Pons (tissue), 1 donor: Measurements from ENCODE around the gene RHBDF1.
A peak's percentile ranks its signal among the peaks of the same experiment; 100 is the strongest.

ENCODE experiments used
- DNase-seq: peaks from one replicate; pipeline ENCODE4 v3.0.0-alpha.2; 2016; ENCODE audit warnings: low spot score

RHBDF1 gene

DNA sequence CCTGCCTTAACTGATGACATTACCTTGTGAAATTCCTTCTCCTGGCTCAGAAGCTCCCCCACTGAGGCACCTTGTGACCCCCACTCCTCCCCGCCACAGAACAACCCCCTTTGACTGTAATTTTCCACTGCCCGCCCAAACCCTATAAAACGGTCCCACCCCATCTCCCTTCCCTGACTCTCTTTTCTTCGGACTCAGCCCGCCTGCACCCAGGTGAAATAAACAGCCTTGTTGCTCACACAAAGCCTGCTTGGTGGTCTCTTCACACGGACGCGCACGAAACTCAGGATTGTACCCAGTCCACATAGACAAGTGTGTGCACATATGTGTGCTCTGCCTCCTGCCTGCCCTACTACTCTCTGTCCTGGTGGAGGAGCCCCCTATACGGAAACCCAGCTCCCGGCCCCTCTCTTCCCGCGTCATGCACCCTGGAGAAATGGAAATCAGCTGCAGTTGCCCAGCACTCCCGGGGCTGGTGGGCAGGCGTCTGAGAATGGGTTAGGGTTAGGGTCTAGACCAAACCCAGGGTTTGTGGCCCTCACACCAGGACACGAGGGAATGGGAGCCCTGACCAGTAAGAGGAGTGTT is 2.4 kb upstream of the RHBDF1 start:
- no peak for DNase-seq

DNA sequence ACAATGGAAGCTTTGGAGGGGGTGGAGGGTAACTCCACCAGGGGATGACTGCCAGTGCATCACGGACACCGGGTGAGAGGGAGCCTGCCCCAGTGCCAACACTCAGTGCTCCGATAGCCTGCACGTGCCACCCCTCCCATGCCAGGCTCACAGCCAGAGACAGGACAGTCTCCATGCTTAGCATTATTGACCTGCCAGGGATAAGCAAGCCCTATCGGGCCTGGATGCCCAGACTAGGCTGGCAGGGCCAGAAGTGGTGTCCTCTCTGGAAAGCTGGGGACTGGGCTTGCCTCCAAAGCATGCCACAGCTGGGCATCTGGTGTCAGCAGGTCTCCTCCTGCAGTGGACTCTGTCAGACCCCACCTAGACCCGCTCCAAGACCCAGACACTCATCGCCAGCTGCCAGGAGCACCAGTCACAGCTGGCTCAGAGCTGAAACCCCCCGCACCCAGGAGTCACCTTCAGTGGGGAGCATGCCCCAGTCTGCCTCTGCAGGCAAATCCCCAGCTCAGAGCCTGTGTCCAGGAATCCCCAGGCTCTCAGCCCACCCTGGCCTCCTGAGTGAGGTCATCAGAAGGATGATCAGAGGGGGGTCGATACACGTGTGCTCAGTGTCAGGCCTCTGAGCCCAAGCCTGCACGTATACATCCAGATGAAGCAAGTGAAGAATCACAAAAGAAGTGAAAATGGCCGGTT is 1.8 kb upstream of the RHBDF1 start:
- DNase-seq = peak; percentile 47

DNA sequence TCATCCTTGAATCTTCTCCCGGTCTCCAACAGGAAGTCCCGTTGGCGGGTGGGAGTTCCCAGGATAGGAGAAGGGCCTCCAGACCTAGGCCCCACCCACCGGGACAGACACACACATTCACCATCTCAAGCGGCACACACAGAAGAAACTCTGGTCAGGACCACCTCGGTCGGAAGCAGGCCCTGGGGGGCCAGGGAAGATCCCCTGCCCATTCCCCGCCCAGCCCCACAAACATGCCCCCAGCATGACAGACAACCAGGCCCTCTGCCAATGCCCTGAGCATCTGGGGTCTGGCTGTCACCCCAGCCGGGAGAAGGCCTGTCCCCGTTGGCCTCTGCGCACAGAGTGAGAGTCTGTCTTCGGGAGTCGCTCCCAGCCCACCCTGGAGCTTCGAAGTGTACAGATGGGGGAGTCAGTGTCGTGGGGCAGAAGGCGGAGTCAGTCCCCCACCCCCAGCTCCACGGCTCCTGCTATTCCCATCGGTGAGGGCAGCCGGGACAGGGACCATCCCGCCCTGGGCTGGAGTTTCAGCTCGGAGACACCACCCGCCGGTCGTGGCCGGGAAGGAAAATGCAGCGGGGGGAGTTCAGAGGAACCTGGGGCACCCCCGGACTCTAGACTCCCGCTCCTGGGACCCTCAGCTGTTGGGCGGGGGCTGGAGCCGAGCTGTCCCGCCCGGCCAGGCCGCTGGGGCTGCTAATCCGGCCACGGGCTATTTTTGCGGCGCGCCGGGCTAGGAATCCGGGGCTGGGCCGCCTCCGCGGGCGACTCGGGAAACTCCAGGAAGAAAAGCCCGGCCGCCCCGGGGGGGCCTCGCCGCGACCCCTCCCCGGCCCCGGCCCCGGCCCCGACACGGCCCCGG is 660 bp downstream of the RHBDF1 start:
- DNase-seq = no peak

DNA sequence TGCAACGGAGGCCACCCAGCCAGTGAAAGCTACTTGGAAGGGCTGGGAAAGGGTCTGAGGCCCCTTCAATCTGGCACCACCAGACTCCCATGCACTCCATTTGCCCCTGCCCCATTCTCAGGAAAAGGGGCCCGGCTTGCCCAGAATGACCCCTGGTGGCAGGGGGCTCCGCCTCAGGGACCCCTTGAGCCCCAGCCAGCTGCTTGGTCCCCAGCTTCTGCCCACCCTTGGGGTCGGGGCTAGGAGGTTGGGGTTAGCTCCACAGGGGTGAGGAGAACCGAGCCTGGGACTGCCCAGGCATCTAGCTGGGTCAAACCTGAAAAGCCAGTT is 1.3 kb downstream of the RHBDF1 start:
- no peak for DNase-seq

DNA sequence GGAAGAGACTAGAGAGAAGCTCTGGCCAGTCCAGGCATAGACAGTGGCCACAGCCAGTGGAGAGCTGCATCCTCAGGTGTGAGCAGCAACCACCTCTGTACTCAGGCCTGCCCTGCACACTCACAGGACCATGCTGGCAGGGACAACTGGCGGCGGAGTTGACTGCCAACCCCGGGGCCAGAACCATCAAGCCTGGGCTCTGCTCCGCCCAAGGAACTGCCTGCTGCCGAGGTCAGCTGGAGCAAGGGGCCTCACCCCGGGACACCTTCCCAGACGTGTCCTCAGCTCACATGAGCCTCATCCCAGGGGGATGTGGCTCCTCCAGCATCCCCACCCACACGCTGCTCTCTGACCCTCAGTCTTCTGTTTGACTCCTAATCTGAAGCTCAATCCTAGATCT is 3.2 kb downstream of the RHBDF1 start:
- DNase-seq = no peak

DNA sequence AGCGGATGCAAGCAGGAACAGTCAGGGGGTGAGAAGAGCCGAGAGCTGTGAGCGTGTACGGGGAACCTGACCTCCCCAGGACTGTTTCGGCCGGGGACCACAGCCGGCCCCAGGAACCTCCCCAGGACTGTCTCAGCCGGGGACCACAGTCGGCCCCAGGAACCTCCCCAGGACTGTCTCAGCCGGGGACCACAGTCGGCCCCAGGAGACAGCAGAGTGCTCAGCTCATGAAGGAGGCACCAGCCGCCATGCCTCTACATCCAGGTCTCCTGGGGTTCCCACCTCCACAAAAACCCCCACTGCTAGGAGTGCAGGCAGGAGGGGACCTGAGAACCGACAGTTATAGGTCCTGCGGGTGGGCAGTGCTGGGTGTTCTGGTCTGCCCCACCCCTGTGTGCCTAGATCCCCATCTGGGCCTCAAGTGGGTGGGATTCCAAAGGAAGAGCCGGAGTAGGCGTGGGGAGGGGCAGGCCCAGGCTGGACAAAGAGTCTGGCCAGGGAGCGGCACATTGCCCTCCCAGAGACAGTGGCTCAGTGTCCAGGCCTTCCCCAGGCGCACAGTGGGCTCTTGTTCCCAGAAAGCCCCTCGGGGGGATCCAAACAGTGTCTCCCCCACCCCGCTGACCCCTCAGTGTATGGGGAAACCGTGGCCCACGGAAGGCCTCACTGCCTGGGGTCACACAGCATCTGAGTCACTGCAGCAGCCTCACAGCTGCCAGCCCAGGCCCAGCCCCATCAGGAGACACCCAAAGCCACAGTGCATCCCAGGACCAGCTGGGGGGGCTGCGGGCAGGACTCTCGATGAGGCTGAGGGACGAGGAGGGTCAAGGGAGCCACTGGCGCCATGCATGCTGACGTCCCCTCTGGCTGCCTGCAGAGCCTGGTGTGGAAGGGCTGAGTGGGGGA is 4.3 kb downstream of the RHBDF1 start:
- DNase-seq = peak; percentile 46

DNA sequence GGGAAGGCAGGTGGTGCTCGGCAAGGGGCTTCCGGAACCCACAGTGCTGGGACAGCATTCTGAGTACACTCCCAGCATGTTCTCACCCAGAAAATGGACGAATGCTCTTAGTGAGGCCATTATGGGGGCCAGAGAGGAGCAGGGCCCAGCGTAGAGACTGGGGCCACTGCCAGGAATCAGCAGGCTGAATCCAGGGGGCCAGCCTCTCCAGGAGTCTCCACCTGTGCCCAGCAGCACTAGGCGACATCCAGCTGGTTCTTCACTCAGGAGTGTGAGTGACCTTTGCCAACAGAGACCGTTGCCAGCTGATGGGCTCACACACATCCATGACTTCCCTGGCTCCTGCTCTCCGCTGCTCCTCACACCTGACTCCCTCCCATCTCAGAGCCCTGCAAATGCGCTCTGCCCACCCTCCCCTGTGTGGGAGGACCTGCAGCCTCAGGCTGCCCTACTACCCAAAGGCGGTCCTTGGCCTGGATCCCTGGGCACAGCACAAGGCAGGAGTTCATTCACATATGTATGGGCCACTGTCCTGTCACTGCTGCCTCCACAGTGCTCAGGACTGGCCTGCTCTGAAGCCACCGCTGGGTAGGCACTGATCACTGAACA is 5.1 kb downstream of the RHBDF1 start:
- DNase-seq = peak; percentile 61

DNA sequence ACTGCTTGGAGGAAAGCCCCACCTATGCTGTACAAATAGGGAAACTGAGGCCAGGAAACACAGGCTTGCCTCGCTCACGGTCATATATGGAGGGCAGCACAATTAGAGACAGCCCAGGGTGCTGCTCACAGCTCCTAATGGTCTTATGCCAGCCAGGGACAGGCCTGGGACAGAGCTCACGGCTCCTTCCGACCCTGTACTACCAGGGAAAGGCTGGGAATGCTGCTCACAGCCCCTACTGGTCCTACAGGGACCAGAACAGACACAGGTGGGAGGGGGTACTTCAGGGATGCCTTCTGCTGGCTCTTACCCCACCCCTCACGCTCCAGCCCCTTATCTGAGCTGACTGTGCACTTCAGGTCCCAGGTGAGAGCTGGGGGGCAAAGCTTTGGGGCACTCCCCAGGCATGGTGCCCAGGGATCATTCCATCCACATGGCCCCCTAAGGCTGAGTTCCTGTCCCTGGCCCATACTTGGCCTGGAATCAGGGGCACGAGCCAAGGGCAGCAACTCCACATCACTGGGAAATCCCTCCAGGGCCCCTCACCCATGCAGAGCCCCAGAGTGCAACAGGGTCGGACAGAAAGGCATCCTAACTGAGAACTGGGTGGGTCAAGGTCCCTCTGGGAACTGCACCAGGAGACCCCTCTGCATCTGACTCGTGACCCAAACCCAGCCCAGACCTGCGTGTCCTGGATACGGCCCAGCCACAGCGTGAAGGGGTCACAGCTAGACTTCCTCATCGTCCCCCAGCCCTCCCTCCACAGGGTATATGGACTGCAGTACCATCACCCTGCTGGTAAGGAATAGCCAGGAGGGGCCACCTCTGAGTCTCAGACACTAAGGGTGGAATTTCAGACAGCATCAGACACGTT is 5.9 kb downstream of the RHBDF1 start:
- DNase-seq = no peak

DNA sequence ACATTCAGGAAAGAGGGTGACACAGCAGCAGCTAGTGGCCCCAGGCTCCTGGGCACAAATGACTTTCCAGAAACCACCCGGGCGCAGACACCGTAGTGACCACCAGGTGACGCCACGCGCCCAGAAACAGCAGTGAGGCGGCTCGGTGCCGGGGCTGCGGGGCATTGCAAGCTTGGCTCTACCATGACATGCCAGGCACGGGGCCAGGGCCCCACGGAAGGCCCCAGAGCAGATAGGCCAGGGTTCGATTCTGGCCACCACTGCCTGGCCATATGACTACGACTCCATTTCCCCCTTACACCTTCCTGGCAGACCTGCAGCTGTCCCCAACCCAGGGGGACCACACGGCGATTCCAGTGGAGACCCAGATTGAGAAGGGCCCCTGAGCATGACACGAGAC is 6.7 kb downstream of the RHBDF1 start:
- peak; percentile 71 for DNase-seq

DNA sequence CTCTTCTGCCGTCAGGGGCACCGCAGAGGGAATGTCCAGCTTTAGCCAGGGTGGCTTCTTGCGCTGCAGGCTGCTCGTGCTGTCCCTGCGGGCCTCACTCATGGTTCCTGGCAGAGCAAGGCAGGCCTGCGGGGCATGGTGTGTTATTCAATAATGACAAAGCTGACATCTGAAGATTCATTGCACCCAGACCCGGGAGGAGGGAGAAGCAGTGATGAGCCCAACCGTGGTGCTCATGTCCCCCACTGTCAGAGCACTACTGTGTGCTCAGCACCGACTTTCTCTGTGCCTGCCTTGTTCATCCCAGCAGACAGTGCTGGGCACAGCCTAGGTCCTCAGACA is 7.5 kb downstream of the RHBDF1 start:
- DNase-seq = no peak

DNA sequence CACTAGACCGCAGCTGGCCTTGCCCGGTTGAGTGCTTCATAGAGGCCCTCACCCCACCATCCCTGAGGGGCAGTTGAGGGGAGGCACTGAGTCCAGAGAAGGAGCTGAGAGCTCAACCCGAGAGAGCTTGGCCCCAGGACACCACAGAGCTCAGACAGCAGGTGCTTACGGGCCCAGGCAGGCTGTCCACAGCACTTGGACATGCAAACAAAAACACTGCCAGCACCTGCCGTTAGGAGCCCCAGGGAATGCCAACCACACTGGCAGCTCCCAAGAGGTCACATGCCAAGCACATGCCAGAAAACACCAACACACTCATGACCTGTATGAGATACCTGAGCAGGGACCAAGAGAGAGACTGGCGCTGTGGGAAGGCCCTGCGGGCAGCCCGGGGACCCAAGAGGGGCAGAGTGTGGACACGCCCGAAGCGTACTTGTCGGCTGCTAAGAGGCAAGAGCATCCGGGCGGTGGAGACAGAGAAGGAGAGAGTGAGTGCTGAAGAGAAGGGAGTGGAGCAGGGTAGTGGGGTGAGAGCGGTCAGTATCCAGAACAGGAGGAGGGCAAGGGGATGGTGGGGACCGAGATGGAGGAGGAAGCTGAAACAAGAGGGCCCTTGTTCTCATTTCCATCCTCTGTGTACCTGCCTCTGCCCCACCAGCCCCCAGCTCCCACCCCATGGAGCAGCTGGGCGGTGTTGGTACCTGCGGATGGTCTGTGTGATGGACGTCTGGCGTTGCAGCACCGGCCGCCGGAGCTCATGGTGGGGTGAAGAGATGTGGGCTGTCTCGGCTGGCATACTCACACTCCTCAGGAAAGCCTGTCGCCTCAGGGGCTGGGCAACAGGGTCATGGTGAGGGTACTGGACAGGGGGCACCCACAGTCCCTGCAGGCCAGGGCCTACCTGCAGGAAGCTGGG is 8.2 kb downstream of the RHBDF1 start:
- DNase-seq = no peak

DNA sequence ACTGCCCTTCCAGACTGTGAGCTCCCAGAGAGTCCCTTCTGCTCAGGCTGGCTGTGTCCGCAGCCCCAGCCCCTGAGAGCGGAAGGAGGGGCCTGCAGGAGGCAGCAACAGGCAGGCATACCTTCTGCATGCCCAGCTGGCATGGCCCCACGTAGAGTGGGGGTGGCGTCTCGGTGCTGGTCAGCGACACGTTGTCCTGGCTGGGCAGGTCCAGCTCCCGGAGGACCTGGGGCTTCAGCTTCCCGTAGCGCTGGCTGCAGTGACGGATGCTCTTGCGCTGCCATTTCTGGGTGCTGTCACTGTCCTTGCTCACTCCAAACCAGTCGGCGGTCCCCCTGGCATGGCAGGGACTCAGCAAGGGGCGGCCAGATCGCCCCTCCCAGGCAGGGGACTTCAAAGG is 9.0 kb downstream of the RHBDF1 start:
- DNase-seq = no peak

DNA sequence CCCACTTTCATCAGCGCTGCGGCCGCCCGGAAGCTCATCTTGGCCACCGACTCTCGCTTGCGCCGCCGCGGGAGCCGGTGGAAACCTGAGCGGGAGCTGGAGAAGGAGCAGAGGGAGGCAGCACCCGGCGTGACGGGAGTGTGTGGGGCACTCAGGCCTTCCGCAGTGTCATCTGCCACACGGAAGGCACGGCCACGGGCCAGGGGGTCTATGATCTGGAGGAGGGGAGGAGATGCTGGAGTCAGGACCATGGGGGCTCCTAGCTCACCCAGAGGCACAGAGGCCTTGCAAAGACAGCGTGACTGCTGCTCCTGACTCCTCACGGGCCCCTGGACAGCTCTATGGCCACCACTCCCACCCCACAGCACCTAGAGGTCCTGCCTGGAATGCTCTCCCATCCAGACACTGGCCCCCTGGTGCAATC is 9.5 kb downstream of the RHBDF1 start:
- DNase-seq = no peak

DNA sequence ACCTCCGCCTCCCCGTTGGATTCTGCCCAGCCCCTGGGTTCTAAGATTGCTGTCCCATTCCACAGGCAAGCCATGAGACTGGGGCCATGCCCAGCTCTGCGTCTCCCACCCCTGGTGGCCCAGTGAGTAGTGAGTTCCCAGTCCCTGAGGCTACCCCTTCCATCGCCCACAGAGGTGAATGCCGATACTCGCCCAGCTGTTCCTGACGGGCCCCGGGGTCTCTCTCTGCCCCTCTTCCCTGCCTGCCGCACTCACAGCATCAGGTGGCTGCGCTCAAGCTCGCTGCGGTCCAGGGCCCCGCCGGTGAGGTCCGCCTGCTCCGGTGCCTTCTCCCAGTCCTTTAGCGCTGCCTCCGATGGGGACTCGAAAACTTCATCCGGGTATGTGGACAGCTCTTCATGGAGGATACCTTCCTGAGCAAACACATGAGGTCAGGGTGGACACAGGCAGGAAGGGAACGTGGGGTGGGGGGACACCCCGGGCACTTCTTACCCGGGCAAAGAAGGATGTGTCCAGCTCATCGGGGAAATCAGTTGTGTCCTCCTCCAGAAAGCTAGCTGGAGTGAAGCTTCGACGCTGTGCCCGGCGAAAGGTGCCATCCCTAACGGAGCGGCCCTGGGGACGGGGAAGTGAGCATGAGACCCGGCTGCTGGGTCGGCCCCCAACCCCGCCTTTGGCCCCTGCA is 10.0 kb downstream of the RHBDF1 start:
- no peak for DNase-seq

DNA sequence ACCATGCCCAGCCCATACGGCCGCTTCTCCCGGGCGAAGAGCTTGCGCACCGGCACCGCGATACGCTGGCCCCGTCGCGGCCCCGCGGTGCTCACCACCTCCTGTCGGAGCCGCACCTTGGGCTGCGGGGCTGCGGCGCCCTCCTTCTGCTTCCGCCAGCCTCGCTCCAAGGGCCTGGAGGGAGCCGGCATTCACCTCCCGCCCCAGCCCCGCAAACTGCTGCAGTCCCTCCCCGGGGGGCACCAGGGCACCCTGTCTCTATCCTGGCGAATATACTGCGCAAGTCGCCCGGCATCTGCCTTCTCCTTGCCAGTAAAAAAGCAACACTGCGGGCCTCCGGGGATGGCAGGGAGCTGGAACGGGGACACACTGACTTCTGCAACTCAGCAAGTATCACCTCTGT is 10.6 kb downstream of the RHBDF1 start:
- DNase-seq = no peak

DNA sequence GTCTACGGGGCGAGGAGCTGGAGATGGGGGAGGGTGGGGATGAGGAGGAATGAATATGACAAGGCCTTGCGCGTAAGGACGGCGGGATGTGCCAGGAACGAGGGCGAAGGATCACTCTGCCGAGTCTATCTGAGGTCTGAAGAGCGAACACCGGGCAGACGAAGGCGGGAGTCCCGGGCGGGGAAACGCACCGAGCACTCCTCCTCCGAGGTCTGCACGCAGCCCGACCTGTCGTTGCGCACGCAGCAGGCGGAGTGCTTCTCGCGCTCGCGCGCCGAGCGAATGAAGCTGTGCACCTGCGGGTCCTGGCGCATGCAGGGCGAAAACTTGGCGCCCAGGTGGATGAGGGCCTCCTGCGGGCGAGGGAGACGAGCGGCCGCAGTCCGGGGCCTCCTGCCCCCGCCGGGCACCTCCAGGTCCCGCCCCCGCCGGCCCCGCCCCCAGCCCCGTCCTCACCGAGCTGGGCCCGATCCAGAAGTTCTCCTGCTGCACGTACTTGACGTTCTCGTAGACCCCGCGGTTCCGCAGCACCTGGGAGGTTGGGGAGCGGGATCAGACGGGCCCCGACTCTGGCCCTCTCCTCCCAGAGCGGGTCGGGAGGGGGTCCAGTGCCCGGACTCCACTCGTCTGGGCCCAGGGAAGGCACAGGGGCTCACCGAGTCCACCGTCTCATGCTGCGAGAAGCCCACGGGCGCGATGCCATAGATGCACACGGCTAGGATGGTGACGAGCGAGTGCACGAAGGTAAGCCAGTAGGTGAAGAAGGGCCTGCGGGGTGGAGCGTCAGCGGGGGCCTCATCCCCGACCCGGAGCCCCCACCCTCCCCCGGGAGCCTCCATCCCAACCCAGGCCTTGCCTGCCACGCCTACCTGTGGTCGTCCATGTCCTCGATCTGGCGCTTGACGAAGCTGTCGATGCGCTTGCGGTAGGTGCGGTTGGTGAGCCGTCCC is 11.2 kb downstream of the RHBDF1 start:
- no peak for DNase-seq

DNA sequence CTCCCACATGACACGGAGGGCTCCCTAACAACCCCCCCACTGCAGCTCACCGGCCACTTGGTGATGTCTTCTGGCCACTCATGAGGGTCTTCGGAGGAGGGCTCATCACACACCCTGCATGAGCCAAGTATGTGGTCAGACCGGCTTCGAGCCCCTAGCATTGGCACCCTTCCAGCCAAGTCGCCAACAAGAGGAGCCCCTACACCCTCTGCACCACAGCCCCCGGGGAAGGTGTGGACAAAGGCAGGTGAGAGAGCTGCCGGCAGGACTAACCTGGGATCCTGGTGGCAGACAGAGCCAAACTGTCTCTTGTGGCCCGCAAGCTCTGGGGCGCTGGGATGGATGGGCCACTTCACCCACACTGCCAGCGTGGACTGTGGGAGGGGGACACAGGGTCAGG is 12.3 kb downstream of the RHBDF1 start:
- DNase-seq = no peak

DNA sequence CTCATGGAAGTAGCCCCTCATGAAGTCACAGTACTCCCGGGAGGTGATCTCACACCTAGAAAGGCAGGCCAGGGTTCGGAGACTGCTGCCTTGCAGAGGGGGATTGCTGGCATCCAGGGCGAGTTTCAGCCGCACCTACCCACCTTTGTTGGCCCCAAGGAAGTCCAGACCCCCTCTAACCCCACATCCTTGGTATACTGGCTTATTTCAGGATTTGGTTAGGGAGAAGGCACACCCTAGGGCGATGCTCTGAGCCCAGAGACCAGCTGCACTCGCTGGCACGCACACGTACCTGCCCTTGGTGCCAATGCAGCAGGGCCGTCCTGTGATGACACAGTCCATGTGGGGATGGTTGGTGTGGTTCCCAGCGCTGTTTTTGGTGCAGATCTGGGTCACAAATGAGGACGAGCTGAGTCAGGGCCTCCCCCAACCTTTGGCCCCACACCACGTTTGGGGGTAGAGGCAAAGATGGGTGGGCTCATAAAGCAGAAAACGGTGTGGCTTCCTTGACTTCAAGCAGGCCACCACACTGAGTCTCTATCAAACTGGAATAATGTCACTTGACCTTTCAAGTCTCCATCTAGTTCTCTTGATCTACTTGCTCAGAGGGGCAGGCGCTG is 12.9 kb downstream of the RHBDF1 start:
- no peak for DNase-seq
